Testis (tissue), 3 donors: Measurements from ENCODE around the gene WNK3. TPM values are rescaled to one million over a fixed set of nuclear protein-coding genes. Genes with fewer than 3 reads are reported as not detected.

Source experiments
- DNase-seq: peaks from one replicate; pipeline ENCODE4 v3.0.0-alpha.2; 2019
- H3K27ac ChIP-seq, 2 donors: fragments of 200-600 bp; sonication (generic); one replicate each; pipeline ENCODE4 v1.5.1; 2019
- H3K27me3 ChIP-seq: fragments of 200-600 bp; sonication (generic); one replicate; pipeline ENCODE4 v1.5.1; 2019
- H3K36me3 ChIP-seq: fragments of 200-600 bp; sonication (generic); one replicate; pipeline ENCODE4 v1.5.1; 2017; ENCODE audit warnings: low read depth; ENCODE audit errors: missing control alignments
- H3K4me1 ChIP-seq: fragments of 200-600 bp; sonication (generic); one replicate; pipeline ENCODE4 v1.5.1; 2019
- H3K4me3 ChIP-seq, 2 donors: fragments of 200-600 bp; sonication (generic); one replicate each; pipeline ENCODE4 v1.5.1; 2017 to 2019
- H3K9me3 ChIP-seq: fragments of 200-600 bp; sonication (generic); one replicate; pipeline ENCODE4 v1.5.1; 2017
- POLR2A ChIP-seq: fragments of 450-650 bp; IDR thresholded peaks from one replicate; pipeline ENCODE4 v1.6.1; 2017; ENCODE audit warnings: antibody characterized with exemption, mild to moderate bottlenecking, moderate library complexity
- WGBS, 2 donors: methylation state at CpG; one replicate each; pipeline ENCODE4 v1.1.5; 2018; 5-methylcytosine and 5-hydroxymethylcytosine counted together
- intact Hi-C: fragments of 100-400 bp; cut with DNase I; formaldehyde crosslinking; loops from one replicate; pipeline ENCODE4 v1.15.1; 2023; ENCODE audit warnings: low total_unique reads
- polyA plus RNA-seq: library from polyadenylated mRNA; stranded (reverse); fragments of 350-450 nt; fragmentation: Illumina TruSeq; extraction: RNeasy Lipid Tissue Mini Kit (QIAGEN cat#74804); gene quantifications from one replicate; pipeline ENCODE4 v1.2.3, GENCODE V29; 2014; ENCODE audit warnings: low read depth, low replicate concordance; ENCODE audit not compliant: insufficient read depth
- total RNA-seq, 2 donors: library from RNA; depleted of rRNA; stranded (reverse); fragments of >200 nt; gene quantifications; one replicate each; pipeline ENCODE4 v1.2.3, GENCODE V29; 2016
- TF ChIP-seq, protein P1 (sequence below), 3 experiments: fragments of 450-650 bp in 2 of 3; fragments of 200-600 bp in 1 of 3; sonication (generic) in 1 of 3; IDR thresholded peaks; one replicate each; pipeline ENCODE4 v1.5.1; 2016 to 2019; ENCODE audit warnings: antibody characterized with exemption in 3 of 3, mild to moderate bottlenecking in 2 of 3, moderate library complexity in 1 of 3

The WNK3 gene
- total and polyA plus RNA-seq, 3 donors from 2014 or later, result 18.1 to 110 (median 104) TPM

DNA sequence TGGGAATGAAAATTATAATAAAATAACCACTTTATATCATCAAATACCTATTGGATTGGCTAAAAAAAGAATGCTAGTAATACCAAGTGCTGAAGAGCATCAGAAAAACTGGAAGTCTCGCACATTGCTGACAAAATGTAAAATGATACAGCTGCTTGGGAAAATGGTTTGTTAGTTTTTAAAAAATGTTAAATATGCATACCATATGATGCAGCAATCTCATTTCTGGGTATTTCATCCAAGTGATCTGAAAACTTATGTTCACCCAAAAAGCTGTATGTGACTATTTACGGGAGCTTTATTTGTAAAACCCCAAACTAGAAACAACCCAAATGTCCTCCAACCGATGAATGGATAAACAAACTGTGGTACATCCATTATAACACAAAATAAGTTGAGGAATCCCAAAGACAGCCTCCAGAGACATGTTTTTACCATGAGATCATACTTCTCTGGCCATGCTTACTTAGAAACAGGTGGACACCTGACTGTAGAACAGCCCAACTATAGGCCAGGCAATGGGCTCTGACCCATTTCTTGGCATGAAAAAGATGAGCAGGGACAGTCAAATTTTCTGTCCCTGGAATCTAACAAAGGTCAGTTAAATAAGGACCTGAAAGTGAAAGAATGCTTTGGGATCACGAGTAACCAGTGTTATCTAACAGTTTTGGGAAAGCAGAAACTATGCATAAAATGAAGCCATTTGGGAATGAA is 127.3 kb downstream of the WNK3 start:
- intact Hi-C loops, result no loop called here
- H3K9me3 ChIP-seq, result no peaks in the 10 kb centered on the region
- no peak for DNase-seq
- H3K27me3 ChIP-seq, result no peaks in the 10 kb centered on the region
- H3K36me3 ChIP-seq, result no peaks in the 10 kb centered on the region
- H3K4me1 ChIP-seq, result no peaks in the 10 kb centered on the region
- 70 to 87% methylated on average over 4 of the region's 4 CpGs for WGBS, 2 donors
- H3K27ac ChIP-seq, result no peak overlapping the region
- H3K4me3 ChIP-seq, result no peak overlapping the region
- TF ChIP-seq, protein P1, sequence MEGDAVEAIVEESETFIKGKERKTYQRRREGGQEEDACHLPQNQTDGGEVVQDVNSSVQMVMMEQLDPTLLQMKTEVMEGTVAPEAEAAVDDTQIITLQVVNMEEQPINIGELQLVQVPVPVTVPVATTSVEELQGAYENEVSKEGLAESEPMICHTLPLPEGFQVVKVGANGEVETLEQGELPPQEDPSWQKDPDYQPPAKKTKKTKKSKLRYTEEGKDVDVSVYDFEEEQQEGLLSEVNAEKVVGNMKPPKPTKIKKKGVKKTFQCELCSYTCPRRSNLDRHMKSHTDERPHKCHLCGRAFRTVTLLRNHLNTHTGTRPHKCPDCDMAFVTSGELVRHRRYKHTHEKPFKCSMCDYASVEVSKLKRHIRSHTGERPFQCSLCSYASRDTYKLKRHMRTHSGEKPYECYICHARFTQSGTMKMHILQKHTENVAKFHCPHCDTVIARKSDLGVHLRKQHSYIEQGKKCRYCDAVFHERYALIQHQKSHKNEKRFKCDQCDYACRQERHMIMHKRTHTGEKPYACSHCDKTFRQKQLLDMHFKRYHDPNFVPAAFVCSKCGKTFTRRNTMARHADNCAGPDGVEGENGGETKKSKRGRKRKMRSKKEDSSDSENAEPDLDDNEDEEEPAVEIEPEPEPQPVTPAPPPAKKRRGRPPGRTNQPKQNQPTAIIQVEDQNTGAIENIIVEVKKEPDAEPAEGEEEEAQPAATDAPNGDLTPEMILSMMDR (IDR thresholded peaks at IDR 0.05), result no peak
- TF ChIP-seq POLR2A, result no peak

DNA sequence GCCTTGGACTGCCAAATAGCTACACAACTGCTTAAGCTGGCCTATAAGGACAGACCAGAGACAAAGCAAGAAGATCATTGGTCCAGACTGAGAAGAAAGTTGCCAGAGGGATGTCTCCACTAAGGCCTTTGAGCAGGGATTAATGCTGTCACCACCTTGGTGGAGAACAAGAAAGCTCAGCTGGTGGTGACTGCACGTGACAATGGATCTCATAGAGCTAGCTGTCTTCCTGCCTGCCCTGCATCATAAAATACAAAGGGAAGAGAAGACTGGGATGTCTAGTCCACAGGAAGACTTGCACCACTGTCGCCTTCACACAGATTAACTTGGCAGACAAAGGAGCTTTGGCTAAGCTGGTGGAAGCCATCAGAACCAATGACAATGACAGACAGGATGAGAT is 134.3 kb downstream of the WNK3 start:
- intact Hi-C loops, result no loop called here
- no peak for TF ChIP-seq POLR2A
- TF ChIP-seq, protein P1 (IDR thresholded peaks at IDR 0.05), result no peak
- 73 to 85% methylated on average over 2 of the region's 2 CpGs for WGBS, 2 donors

DNA sequence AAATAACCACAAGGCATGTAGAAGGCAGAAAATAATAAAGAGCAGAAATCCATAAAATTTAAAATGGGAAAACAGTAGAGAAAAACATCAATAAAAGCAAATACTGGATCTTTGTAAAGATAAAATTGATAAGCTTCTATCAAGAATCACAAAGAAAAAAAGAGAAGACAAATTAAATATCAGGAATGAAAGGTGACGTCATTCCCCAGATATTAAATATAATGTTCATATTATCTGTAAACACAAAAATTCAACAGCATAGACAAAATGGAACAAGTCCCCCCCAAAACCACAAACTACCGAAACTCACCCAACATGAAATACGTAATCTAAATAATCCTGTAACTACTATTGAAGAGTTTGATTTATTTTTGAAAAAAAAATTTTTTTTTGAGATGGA is 144.2 kb downstream of the WNK3 start:
- Histone ChIP-seq H3K36me3 (no peaks in the 10 kb centered on the region), H3K9me3 (no peaks in the 10 kb centered on the region), H3K27me3 (no peaks in the 10 kb centered on the region), H3K4me1 (no peaks in the 10 kb centered on the region), H3K4me3 (no peak overlapping the region), H3K27ac (no peak overlapping the region)
- intact Hi-C loops, result no loop called here
- 81 to 88% methylated on average over 3 of the region's 3 CpGs for WGBS, 2 donors
- TF ChIP-seq, protein P1 (IDR thresholded peaks at IDR 0.05), result no peak
- TF ChIP-seq POLR2A, result no peak
- no peak for DNase-seq

More for the DNA sequence above, 134.3 kb downstream of the WNK3 start:
- Histone ChIP-seq H3K27me3 (no peaks in the 10 kb centered on the region), H3K27ac (no peak overlapping the region), H3K4me3 (no peak overlapping the region), H3K36me3 (no peaks in the 10 kb centered on the region), H3K9me3 (no peaks in the 10 kb centered on the region), H3K4me1 (no peaks in the 10 kb centered on the region)
- DNase-seq, result no peak

DNA sequence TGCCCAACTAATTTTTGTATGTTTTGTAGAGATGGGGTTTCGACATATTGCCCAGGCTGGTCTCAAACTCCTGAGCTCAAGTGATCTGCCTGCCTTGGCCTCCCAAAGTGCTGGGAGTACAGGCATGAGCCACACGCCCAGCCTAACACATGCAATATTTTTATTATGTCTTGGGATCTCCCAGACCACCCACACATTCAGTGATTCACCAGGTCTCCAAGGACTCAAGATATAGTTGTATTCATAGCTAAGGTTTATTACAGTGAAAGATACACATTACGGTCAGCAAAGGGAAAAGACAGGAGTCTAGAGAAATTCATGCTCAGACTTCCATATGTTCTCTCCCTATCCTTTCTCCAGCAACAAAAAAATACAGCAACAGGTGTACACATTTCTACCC is 149.3 kb downstream of the WNK3 start:
- Histone ChIP-seq H3K4me3 (no peak overlapping the region), H3K27me3 (no peaks in the 10 kb centered on the region), H3K4me1 (no peaks in the 10 kb centered on the region), H3K36me3 (no peaks in the 10 kb centered on the region), H3K27ac (no peak overlapping the region), H3K9me3 (no peaks in the 10 kb centered on the region)
- WGBS, 2 donors, result 70 to 88% methylated on average over 3 of the region's 3 CpGs
- TF ChIP-seq POLR2A, result no peak
- TF ChIP-seq, protein P1 (IDR thresholded peaks at IDR 0.05), result no peak
- intact Hi-C loops, result no loop called here
- no peak for DNase-seq

DNA sequence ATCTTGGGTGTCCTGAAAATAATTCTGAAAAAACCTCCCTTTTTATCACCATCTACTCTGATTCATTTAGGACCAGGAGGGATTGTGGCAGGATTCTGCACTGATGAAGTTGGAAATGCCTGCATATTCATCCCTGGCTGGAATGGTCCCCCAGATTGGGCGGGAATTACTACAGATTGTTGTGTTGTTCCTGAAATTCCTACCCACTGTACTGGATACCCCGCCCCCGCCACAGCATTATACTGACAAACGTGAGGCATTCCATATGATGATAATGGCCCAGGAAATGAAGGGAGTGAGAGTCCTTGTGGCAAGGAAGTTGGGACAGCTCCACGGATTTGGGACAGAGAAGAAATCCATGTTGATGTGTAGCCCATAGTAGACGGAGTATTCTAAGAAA is 159.6 kb downstream of the WNK3 start:
- 78 to 87% methylated on average over 4 to 6 of the region's 6 CpGs for WGBS, 2 donors
- no peak overlapping the region for H3K27ac ChIP-seq
- no peak for DNase-seq
- intact Hi-C loops, result no loop called here
- H3K36me3 ChIP-seq, result no peaks in the 10 kb centered on the region
- no peak for TF ChIP-seq POLR2A
- no peak overlapping the region for H3K4me3 ChIP-seq
- no peaks in the 10 kb centered on the region for H3K27me3 ChIP-seq
- H3K4me1 ChIP-seq, result no peaks in the 10 kb centered on the region
- H3K9me3 ChIP-seq, result no peaks in the 10 kb centered on the region
